Endothelial cell of umbilical vein (primary cell): ENCODE measurements around the gene HES2. TPM values are rescaled to one million over a fixed set of nuclear protein-coding genes. Genes with fewer than 3 reads are reported as not detected.

Source experiments
- BruUV-seq: library from RNA; stranded (reverse); fragments of 400-500 nt; replicated peaks from 2 replicates; lab custom pipeline; 2021; lab: Mats Ljungman, UMichigan
- CTCF ChIA-PET: fragments of 300-600, 350-600 bp; sonication (Branson Sonifier 250); formaldehyde crosslinking; loops from one replicate; lab custom pipeline; 2021; ENCODE audit warnings: antibody characterized with exemption, inconsistent platforms; lab: Charles Lee
- POLR2A ChIA-PET: fragments of 300-600, 350-600 bp; sonication (Branson Sonifier 250); formaldehyde crosslinking; loops from one replicate; lab custom pipeline; 2021; ENCODE audit warnings: antibody characterized with exemption, inconsistent platforms; lab: Charles Lee
- DNase-seq: peaks from one replicate; pipeline ENCODE4 v3.0.0-alpha.2; 2011; ENCODE audit warnings: low read depth, low spot score
- FAIRE-seq: peaks from 2 replicates; lab custom pipeline; 2011; peaks lifted over from hg19 to GRCh38; lab: Jason Lieb, UNC
- H2AFZ ChIP-seq: 2 replicates; pipeline ENCODE4 v1.6.0; 2012; ENCODE audit warnings: low read depth, low read length, control low read depth, inconsistent platforms
- H3K27ac ChIP-seq: 2 replicates; pipeline ENCODE4 v1.5.1; 2011; ENCODE audit warnings: low read depth, mild to moderate bottlenecking, control low read depth, low read length, moderate library complexity; ENCODE audit not compliant: insufficient read depth
- H3K27me3 ChIP-seq, 2 experiments: 2 replicates each; pipeline versions ENCODE4 v1.6.0 to v1.6.1; 2011; ENCODE audit warnings: low read length in 2 of 2, mixed read lengths in 1 of 2; ENCODE audit not compliant: control insufficient read depth in 2 of 2, insufficient read depth in 2 of 2
- H3K36me3 ChIP-seq, 2 experiments: 2 replicates in 1 of 2; 3 replicates in 1 of 2; pipeline ENCODE4 v1.5.1; 2011; ENCODE audit warnings: low read length in 2 of 2, mild to moderate bottlenecking in 1 of 2, moderate library complexity in 1 of 2; ENCODE audit not compliant: control insufficient read depth in 2 of 2, insufficient read depth in 2 of 2; ENCODE audit errors: extremely low read depth in 1 of 2
- H3K4me1 ChIP-seq: 3 replicates; pipeline ENCODE4 v1.5.1; 2011; ENCODE audit warnings: mild to moderate bottlenecking, low read length; ENCODE audit not compliant: control insufficient read depth, insufficient read depth; ENCODE audit errors: extremely low read depth
- H3K4me2 ChIP-seq: 2 replicates; pipeline ENCODE4 v1.6.1; 2011; ENCODE audit warnings: low read length, control low read depth, mixed read lengths; ENCODE audit not compliant: insufficient read depth
- H3K4me3 ChIP-seq, 3 experiments: fragments of 200-600 bp in 1 of 3; sonication (generic), shearing (Covaris generic) in 1 of 3; replicated peaks in 1 of 3; 2 replicates each; pipeline ENCODE4 v1.5.1; 2011 to 2016; ENCODE audit warnings: control low read depth in 3 of 3, low read length in 3 of 3, mild to moderate bottlenecking in 2 of 3, inconsistent platforms in 1 of 3, low read depth in 1 of 3, moderate library complexity in 1 of 3; ENCODE audit not compliant: insufficient read depth in 1 of 3
- H3K79me2 ChIP-seq: 2 replicates; pipeline ENCODE4 v1.6.0; 2012; ENCODE audit warnings: low read length, inconsistent platforms; ENCODE audit not compliant: control insufficient read depth, insufficient read depth
- H3K9ac ChIP-seq: replicated peaks from 2 replicates; pipeline ENCODE3; 2011; ENCODE audit warnings: low read length, control low read depth; ENCODE audit not compliant: insufficient read depth; ENCODE audit errors: extremely low read depth
- H3K9me1 ChIP-seq: replicated peaks from 3 replicates; pipeline ENCODE4 v1.6.0; 2011; ENCODE audit warnings: mild to moderate bottlenecking, low read length; ENCODE audit not compliant: control insufficient read depth, insufficient read depth; ENCODE audit errors: extremely low read depth
- H3K9me3 ChIP-seq: replicated peaks from 2 replicates; pipeline ENCODE4 v1.5.1; 2012; ENCODE audit warnings: low read length, inconsistent platforms; ENCODE audit not compliant: control insufficient read depth, insufficient read depth
- H4K20me1 ChIP-seq: replicated peaks from 2 replicates; pipeline ENCODE3; 2011; ENCODE audit warnings: mild to moderate bottlenecking, low read length; ENCODE audit not compliant: control insufficient read depth, insufficient read depth; ENCODE audit errors: extremely low read depth
- EZH2 ChIP-seq: IDR thresholded peaks from 2 replicates; pipeline ENCODE4 v1.6.1; 2012; ENCODE audit warnings: borderline replicate concordance, low read depth, mild to moderate bottlenecking, moderate library complexity, low read length, inconsistent platforms; ENCODE audit not compliant: severe bottlenecking
- FOS ChIP-seq: IDR thresholded peaks from 2 replicates; pipeline ENCODE4 v1.6.1; 2011; ENCODE audit warnings: mild to moderate bottlenecking, low read length, moderate library complexity, borderline replicate concordance; ENCODE audit not compliant: insufficient read depth
- GATA2 ChIP-seq: IDR thresholded peaks from 2 replicates; pipeline ENCODE4 v1.7.0; 2011; ENCODE audit warnings: low read depth, mild to moderate bottlenecking, moderate library complexity, mixed read lengths, low read length; ENCODE audit not compliant: insufficient read length, insufficient read depth
- JUN ChIP-seq: IDR thresholded peaks from 2 replicates; pipeline ENCODE4 v1.6.1; 2011; ENCODE audit warnings: borderline replicate concordance, low read depth; ENCODE audit not compliant: insufficient read length, insufficient read depth
- MAX ChIP-seq: IDR thresholded peaks from 2 replicates; pipeline ENCODE4 v1.6.1; 2011; ENCODE audit not compliant: insufficient read depth, insufficient read length
- MYC ChIP-seq: IDR thresholded peaks from one replicate; pipeline ENCODE4 v1.6.1; 2011; ENCODE audit warnings: mild to moderate bottlenecking, low read depth, low read length
- POLR2A ChIP-seq: IDR thresholded peaks from 2 replicates; pipeline ENCODE4 v1.6.1; 2012; ENCODE audit warnings: low read depth, mild to moderate bottlenecking, control low read depth, low read length
- POLR2AphosphoS5 ChIP-seq: IDR thresholded peaks from 2 replicates; pipeline ENCODE4 v1.6.1; 2012; ENCODE audit warnings: low read depth, mild to moderate bottlenecking, control low read depth, low read length, moderate library complexity; ENCODE audit not compliant: insufficient read depth
- dilution Hi-C: fragments of 300-500 bp; cut with MboI; formaldehyde crosslinking; loops from one replicate; pipeline ENCODE4 v1.15.0; 2019; ENCODE audit warnings: low sequenced_read_pairs; ENCODE audit not compliant: extremely low pct_ligation_motif_present
- intact Hi-C: fragments of 100-400 bp; cut with micrococcal nuclease; formaldehyde crosslinking; loops from one replicate; pipeline ENCODE4 v1.10.0; 2022
- polyA plus RNA-seq, 4 experiments: library from polyadenylated mRNA; depleted of rRNA in 3 of 4; stranded (reverse) in 3 of 4; unstranded in 1 of 4; fragments of >200 nt; gene quantifications; 2 replicates each; pipeline versions ENCODE4 v1.2.1 to v1.2.3, GENCODE V29; 2011 to 2012; ENCODE audit warnings: missing spikeins in 1 of 4
- total RNA-seq: library from RNA; stranded (reverse); gene quantifications from 2 replicates; pipeline ENCODE4 v1.2.3, GENCODE V29; 2021
- TF ChIP-seq, protein P1 (sequence below), 2 donors: IDR thresholded peaks; 1 replicate in 1 of 2; 2 replicates in 1 of 2; pipeline ENCODE4 v1.5.1; 2011; ENCODE audit warnings: low read length in 2 of 2, mild to moderate bottlenecking in 2 of 2, moderate library complexity in 2 of 2, control low read depth in 1 of 2, inconsistent platforms in 1 of 2, low read depth in 1 of 2; ENCODE audit not compliant: insufficient read depth in 1 of 2; ENCODE audit errors: extremely low read depth in 1 of 2

Gene HES2
- total and polyA plus RNA-seq, 2 donors (not counting 3 experiments of a cell fraction or from before 2014, with no cell fraction given), result 3.6 to 9.4 TPM

DNA sequence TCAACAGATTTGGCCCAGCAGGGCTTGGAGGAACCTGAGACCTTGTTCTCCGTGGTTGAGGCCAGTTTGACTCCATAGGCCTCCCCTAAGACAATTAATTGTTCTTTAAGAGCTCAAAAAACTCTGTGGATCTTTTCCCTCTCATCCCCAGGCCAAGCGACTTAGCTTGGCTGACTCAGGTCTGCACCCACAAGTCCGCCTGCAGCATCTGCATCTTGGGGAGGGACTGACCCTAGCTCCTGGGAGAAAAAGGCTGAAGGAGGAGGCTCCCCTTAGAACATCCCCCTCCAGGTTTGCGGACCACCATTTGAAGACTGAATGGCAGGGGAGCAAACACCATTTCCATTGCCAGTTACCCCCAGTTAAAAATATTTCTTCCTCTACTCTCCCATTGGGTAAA is 1.5 kb upstream of the HES2 start:
- BruUV-seq, result no TSS peak
- ChIA-PET CTCF (interaction anchor here (1.0 to 11.1 kb wide), 4 partner anchors 16 to 216 kb away, joined by 3 to 202 read pairs (median 4); partner anchors contain the start of gene RNF207), POLR2A (no interaction called here)
- Histone ChIP-seq H3K4me2 (no peak overlapping the region), H3K79me2 (no peaks in the 10 kb centered on the region), H3K36me3 (no peaks in the 10 kb centered on the region), H3K27me3 (peaks cover 0 to 10% of the 10 kb centered on the region in 2 experiments), H3K27ac (no peak overlapping the region), H3K9ac (no peak overlapping the region), H2AFZ (no peak overlapping the region), H3K9me3 (no peaks in the 10 kb centered on the region), H4K20me1 (no peaks in the 10 kb centered on the region), H3K9me1 (no peaks in the 10 kb centered on the region), H3K4me1 (peaks cover 35% of the 10 kb centered on the region), H3K4me3 (no peak overlapping the region)
- intact Hi-C loops, result loop anchor here (5.0 kb wide), 3 partner anchors 159 to 369 kb away; partner anchors contain the start of genes GPR153 and ICMT
- DNase-seq (no peak), FAIRE-seq (no peak)
- dilution Hi-C loops, result no loop called here
- no peak for TF ChIP-seq JUN
- TF ChIP-seq MYC, result no peak
- no peak for TF ChIP-seq GATA2
- no peak for TF ChIP-seq POLR2A
- no peak for TF ChIP-seq MAX
- TF ChIP-seq, protein P1, sequence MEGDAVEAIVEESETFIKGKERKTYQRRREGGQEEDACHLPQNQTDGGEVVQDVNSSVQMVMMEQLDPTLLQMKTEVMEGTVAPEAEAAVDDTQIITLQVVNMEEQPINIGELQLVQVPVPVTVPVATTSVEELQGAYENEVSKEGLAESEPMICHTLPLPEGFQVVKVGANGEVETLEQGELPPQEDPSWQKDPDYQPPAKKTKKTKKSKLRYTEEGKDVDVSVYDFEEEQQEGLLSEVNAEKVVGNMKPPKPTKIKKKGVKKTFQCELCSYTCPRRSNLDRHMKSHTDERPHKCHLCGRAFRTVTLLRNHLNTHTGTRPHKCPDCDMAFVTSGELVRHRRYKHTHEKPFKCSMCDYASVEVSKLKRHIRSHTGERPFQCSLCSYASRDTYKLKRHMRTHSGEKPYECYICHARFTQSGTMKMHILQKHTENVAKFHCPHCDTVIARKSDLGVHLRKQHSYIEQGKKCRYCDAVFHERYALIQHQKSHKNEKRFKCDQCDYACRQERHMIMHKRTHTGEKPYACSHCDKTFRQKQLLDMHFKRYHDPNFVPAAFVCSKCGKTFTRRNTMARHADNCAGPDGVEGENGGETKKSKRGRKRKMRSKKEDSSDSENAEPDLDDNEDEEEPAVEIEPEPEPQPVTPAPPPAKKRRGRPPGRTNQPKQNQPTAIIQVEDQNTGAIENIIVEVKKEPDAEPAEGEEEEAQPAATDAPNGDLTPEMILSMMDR (IDR thresholded peaks at IDR 0.05; ENCODE audit: extremely low read depth in 1 of 2, insufficient read depth in 1 of 2, low read depth in 1 of 2, low read length in 2 of 2), result no peak
- no peak for TF ChIP-seq EZH2
- TF ChIP-seq POLR2AphosphoS5, result no peak
- TF ChIP-seq FOS, result no peak
